Brain pericyte (primary cell): ENCODE results near the gene NSMF.
"Not testable (repeated sequence)": the region's sequence is repeated elsewhere in the genome, so short reads cannot be mapped to it uniquely, and the experiment has no call there.

Source experiments
- DNase-seq: peaks from one replicate; pipeline ENCODE4 v3.0.0-alpha.2; 2012; ENCODE audit warnings: low read depth, low spot score

Gene NSMF

DNA sequence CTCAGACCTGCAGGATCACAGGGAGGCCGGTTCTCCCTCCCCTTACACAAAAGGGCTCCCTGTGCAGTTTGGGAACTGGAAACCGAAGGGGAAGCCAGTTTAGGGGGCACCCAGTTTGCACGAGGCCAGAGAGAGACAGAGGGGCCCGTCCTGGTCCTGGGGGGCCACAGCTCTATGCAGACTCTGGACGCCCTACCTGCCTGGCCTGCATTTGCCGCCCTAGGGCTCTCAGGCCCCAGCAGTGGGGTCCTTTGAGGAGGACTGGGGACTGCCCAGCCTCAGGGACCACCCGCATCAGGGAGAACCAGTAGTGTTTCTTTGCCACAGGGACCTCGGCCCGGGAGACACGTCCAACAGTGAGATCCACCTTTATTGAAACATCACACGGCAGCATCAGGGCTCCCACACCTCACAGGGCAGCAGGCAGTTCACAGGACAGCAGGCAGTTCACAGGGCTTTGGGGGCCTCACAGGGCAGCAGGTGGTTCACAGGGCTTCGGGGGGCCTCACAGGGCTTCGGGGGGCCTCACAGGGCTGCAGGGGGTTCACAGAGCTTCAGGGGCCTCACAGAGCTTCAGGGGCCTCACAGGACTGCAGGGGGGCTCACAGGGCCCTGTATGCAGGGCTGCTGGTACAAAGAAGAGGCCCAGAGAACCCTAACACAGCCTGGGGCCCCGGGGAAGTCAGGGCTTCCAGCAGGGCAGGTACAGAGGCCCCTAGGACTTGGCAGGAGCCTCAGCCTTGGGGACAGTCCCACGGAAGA lies 648 bp upstream of the NSMF start:
- DNase-seq, result no peak

- DNase-seq, result no peak
Measured at GRCh38 chr9:137458194-137459151, 661 bp downstream of the NSMF start.

- no peak for DNase-seq
Measured at GRCh38 chr9:137457406-137458193, 1.5 kb downstream of the NSMF start.

GRCh38 chr9:137456864-137457405 lies 2.2 kb downstream of the NSMF start:
- DNase-seq, result no peak

DNA sequence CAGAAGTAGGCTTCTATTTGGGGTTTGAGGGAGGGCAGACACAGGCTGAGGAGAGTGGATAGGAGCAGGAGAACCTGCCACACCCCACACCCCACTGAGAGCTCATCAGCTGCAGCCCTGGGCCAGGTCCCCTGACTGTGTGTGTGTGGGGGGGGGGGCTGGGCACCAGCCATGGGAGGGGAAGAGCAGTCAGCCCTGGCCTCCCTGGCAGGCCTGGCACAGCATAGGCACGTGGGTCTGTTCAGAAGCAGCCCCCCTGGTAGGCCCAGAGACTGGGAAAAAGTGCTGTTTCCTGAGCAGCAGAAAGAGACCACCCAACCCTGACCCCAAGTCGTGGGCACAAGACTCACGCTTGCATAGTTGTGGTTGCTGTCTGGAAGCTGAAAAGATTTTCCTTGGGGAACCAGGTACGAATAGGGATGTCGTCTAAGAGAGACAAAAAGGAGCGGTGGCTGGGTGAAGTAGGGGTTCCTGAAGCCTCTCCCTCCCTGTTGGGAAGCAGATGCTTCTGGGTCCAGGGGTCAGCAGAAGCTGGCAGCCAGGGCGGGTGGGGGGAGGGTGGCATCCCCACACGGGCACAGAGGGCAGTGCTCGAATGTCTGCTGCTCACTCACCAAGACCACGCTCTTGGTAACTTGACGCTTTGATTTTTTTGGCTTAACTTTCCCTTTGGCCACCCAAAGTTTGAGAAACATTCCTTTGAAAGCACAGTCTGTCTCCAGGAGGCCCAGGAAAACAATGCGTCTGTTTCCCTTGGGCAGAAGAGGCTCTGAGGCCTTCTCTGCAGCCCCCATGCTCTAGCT lies 2.9 kb downstream of the NSMF start:
- DNase-seq, result peak; percentile 86

- no peak for DNase-seq
Measured at GRCh38 chr9:137455359-137455991, 3.7 kb downstream of the NSMF start.

DNA sequence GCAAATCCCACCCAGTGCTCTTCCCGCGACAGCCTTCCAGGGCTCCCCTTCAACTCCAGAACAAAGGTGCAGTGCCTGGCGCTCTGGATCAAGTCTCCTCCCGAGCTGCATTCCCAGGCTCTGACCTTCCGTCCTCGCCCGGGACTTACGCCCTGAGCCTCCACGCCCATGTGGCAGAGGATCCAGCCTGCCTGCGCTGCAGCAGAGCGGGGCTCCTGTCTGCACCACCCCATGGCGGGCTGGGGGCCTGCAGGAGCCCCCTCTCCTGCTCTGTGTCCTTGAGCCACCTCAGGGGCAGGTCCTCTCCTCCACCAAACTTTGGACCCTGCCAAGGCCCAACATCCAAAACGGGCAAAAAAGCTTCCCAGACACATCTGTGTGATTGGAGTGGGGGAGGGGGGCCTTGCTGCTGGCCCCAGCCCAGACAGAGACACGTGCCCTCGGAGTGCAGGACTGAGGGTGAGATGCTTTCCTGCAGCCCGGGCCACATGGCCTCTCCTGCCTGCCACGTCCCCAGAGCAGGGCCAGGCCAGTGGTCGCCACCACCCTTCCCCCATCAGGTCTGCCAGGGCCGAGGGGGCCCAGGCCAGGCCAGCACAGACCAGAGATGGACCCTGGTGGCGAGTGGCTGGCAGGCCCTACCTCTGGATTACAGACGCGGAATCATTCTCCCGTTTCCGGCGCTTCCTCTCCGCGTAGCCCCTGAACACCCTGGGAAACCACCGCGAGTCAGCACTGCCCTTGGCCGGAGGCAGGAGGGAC lies 4.4 kb downstream of the NSMF start:
- DNase-seq, result no peak

- no peak for DNase-seq
Measured at GRCh38 chr9:137454145-137454596, 5.0 kb downstream of the NSMF start.

DNA sequence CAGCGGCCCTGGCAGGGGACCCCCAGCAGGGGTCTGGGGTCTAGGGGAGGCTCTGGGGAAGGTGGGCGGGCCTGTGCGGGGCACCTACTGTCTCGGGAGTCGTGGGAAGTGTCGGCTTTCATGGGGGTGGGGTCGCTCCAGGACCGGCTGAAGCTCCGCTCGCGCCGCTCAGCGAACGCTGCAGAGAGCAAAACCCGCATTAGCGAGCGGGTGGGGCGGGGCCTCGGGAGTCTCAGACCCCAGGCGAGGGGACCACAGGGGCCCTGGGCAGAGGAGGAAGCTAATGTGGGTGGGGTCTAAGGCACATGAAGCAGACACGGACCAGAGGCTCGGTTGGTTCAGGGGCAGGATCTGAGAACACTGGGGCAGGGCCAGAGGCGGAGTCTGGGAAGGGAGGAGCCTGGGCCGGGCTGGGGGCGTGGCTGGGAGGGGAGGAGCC lies 5.5 kb downstream of the NSMF start:
- no peak for DNase-seq

- DNase-seq, result no peak
Measured at GRCh38 chr9:137452761-137453642, 6.1 kb downstream of the NSMF start.

GRCh38 chr9:137452006-137452760 lies 7.0 kb downstream of the NSMF start:
- no peak for DNase-seq

DNA sequence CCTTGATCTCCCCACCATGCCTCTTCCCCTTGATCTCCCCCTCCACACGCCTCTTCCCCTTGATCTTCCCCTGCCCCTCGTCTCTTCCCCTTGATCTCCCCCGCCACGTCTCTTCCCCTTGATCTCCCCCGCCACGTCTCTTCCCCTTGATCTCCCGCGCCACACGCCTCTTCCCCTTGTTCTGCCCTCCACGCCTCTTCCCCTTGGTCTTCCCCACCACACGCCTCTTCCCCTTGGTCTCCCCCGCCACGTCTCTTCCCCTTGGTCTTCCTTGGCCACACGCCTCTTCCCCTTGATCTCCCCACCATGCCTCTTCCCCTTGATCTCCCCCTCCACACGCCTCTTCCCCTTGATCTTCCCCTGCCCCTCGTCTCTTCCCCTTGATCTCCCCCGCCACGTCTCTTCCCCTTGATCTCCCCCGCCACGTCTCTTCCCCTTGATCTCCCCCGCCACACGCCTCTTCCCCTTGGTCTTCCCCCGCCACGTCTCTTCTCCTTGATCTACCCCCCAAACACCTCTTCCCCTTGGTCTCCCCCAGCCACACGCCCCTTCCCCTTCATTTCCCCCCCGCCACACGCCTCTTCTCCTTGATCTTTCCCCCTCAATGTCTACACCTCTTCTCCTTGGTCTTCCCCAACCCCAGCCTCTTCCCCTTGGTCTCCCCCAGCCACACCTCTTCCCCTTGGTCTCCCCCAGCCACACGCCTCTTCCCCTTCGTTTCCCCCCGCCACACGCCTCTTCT lies 7.7 kb downstream of the NSMF start:
- not testable (repeated sequence) for DNase-seq

DNA sequence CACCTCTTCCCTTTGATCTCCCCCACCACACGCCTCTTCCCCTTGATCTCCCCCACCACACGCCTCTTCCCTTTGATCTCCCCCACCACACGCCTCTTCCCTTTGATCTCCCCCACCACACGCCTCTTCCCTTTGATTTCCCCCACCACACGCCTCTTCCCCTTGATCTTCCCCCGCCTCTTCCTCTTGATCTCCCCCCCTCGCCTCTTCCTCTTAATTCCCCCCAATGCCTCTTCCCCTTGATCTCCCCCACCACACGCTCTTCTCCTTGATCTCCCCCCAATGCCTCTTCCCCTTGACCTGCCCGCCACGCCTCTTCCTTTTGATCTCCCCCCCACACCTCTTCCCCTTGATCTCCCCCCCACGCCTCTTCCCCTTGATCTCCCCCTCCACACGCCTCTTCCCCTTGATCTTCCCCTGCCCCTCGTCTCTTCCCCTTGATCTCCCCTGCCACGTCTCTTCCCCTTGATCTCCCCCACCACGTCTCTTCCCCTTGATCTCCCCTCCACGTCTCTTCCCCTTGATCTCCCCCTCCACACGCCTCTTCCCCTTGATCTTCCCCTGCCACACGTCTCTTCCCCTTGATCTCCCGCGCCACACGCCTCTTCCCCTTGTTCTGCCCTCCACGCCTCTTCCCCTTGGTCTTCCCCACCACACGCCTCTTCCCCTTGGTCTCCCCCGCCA lies 8.5 kb downstream of the NSMF start:
- DNase-seq, result not testable (repeated sequence)

DNA sequence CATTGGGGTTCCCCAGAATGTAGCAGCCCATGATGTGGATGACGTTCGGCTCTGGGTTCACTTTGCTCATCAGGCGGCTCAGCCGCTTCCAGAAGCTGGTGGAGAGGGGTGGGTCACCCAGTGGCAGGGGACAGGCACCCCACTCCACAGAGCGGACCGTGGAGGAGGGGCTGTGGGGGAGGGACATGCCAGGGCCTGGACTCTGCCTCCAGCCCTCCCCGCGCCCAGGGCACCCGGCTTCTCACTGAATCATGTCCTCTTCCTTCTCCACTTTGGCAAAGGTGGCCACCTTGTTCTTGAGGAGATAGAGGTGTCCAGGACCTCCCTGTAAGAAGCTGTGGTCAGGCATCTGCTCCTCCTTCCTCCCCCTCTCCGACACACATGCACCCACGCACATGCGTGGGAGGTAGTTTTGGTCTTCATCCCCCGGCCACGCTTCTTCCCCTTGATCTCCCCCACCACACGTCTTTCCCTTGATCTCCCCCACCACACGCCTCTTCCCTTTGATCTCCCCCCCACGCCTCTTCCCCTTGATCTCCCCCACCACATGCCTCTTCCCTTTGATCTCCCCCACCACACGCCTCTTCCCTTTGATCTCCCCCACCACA lies 9.1 kb downstream of the NSMF start:
- no peak for DNase-seq

DNA sequence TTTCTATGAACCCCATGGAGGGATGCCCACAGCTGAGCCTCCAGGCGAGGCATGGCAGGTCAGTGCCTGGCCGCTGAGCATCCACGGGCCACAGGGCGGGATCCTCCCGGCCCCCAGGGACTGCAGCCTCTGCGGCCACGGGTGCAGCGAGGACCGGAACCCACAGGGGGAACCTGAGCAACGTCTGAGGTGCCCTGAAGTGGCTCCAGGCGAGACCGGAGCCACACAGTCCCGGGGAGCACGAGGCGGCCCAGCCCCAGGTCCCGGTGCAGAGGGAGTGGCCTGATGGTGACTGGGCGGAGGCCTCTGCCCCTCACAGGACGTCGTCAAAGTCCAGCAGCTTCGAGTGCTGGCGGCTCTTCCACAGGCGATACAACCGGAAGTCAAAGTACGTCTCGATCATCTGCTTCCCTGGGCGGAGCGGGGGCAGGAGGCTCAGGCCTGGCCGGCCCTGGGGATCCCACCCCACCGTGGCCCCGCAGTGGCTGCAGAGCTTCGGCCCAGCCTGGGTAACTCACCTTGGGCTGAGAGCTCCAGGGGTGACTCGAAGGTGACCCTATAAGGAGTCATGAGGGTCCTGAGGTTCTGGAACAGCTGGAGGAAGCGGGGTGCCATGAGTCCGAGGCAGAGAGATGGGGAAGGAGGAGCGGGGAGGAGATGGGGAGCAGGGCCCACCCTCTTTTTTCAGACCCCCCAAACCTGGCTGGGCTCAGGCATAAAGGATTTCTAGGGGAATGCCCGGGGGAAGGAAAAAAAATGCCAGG lies 9.9 kb downstream of the NSMF start:
- DNase-seq, result no peak
